ENCODE results near the gene MAP3K14.

MAP3K14 gene

DNA sequence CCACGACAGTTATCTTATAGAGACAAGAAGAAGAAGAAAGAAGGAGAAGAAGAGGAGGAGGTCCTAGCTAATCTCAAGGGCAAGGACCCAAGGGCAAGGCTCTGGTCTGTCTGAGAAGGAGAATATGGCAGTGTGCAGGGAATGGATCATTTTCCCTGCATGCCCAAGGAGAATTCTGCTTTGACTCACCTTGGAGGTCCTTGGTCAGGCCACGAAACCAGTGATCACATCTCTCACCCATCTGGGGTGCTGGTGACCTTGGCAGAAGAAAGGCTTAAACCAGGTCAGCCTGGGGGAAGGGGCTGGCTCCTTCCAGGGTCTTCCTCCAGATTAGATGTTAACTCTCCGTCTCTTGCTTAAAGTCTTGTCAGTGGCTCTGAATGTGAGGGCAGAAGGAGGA, 96.7 kb downstream of the MAP3K14 start:
- H3K36me3 Mint-ChIP-seq, result peaks cover 50% of the 10 kb centered on the region
- no peaks in the 10 kb centered on the region for H3K9me3 Mint-ChIP-seq
- no peaks in the 10 kb centered on the region for H3K27me3 Mint-ChIP-seq
- no peak for DNase-seq
- H3K27ac Mint-ChIP-seq, result peak overlapping the region; percentile 85
- CTCF ChIA-PET, result interaction anchor here (0.6 to 7.2 kb wide), 17 partner anchors 12 to 166 kb away, joined by 3 to 276 read pairs (median 11); partner anchors contain the start of gene ACBD4
- peak overlapping the region; percentile 86 for H3K4me3 Mint-ChIP-seq
- H3K4me1 Mint-ChIP-seq, result peaks cover 38% of the 10 kb centered on the region

DNA sequence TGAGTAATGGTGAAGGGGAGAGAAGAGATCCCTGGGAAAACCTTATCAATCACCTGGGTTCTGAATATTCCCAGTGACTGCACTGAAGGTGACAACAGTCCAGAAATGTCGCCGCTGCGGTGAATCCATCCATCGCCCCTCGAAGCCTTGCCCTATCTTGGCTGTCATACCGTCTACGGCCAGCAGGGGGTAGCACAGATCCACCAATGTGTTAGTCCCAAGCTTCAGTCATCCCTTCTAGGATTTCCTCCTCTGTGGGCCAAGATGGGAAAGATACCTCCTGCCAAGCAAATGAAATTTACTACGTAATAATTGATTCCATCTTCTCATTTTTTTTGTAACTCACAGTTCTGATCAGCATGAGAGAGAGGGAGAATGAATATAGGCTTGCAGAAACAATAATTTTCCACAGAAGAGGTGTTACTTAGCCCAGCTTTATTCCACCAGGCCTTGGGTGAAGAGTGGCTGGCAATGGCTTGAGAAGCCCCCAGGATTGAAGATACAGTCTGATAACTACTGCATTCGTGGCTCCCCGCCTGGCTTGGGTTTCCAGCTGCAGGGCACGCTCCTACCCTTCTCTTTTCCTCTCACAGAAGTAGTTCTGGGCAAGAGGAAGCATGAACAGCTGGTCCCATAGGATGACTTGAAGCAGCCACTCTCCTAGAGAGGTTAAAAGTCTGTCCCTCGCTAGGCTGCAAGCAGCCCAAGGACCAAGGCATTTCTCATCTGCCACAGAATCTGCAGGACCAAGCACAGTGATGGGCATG, 97.7 kb downstream of the MAP3K14 start:
- Mint-ChIP-seq H3K4me3 (peak overlapping the region; percentile 86), H3K4me1 (peaks cover 33% of the 10 kb centered on the region), H3K9me3 (no peaks in the 10 kb centered on the region), H3K27me3 (no peaks in the 10 kb centered on the region), H3K27ac (peak overlapping the region; percentile 85), H3K36me3 (peaks cover 44% of the 10 kb centered on the region)
- DNase-seq, result peak; percentile 91
- CTCF ChIA-PET, result interaction anchor here (0.8 to 7.2 kb wide), 27 partner anchors 13 to 167 kb away, joined by 3 to 276 read pairs (median 6); partner anchors contain the start of gene ACBD4

All from activated naive CD4-positive, alpha-beta T cell treated with anti-CD3 and anti-CD28 coated beads, Interleukin-2, amount 10 ng/mL, durations not matched to agents 7 days and 5 days (primary cell).